ENCODE results near the gene TET1.

- TF ChIP-seq JUND (IDR thresholded peaks at IDR 0.05) (no peak), TAF1 (conservative IDR thresholded peaks at IDR 0.05) (no peak), CTCF (IDR thresholded peaks at IDR 0.05; ENCODE audit: low read depth, low read length, missing input control) (no peak), NR2F2 (IDR thresholded peaks at IDR 0.05) (no peak)
- TF ChIP-seq, protein P1, sequence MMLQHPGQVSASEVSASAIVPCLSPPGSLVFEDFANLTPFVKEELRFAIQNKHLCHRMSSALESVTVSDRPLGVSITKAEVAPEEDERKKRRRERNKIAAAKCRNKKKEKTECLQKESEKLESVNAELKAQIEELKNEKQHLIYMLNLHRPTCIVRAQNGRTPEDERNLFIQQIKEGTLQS (IDR thresholded peaks at IDR 0.05), result no peak
Observed at GRCh38 chr10:68586606-68587305, 26.6 kb downstream of the TET1 start.
